Neuronal stem cell (in vitro differentiated cells): ENCODE data around the gene IL20RB.

Experiments
- DNase-seq: peaks from one replicate; pipeline ENCODE4 v3.0.0-alpha.2; 2013; ENCODE audit warnings: low spot score
- H2AFZ ChIP-seq: one replicate; pipeline ENCODE4 v1.6.1; 2013; ENCODE audit warnings: mild to moderate bottlenecking, low read length, inconsistent platforms
- H2AK5ac ChIP-seq: 2 replicates; pipeline ENCODE4 v1.6.1; 2013; ENCODE audit warnings: low read depth, mild to moderate bottlenecking, inconsistent platforms, low read length, moderate library complexity, mixed read lengths
- H2BK120ac ChIP-seq: 2 replicates; pipeline ENCODE4 v1.6.1; 2013; ENCODE audit warnings: low read depth, mild to moderate bottlenecking, inconsistent platforms, low read length, moderate library complexity, mixed read lengths
- H2BK12ac ChIP-seq: one replicate; pipeline ENCODE4 v1.6.1; 2013; ENCODE audit warnings: low read length, inconsistent platforms
- H2BK15ac ChIP-seq: 2 replicates; pipeline ENCODE4 v1.6.1; 2013; ENCODE audit warnings: mild to moderate bottlenecking, low read length, inconsistent platforms, mixed read lengths
- H2BK5ac ChIP-seq: one replicate; pipeline ENCODE4 v1.6.1; 2013; ENCODE audit warnings: inconsistent platforms, mild to moderate bottlenecking, low read length, moderate library complexity
- H3K14ac ChIP-seq: one replicate; pipeline ENCODE4 v1.6.1; 2013; ENCODE audit warnings: low read length, inconsistent platforms
- H3K18ac ChIP-seq: 2 replicates; pipeline ENCODE4 v1.6.1; 2013; ENCODE audit warnings: low read length, inconsistent platforms
- H3K23ac ChIP-seq: 2 replicates; pipeline ENCODE4 v1.6.1; 2013; ENCODE audit warnings: low read depth, mild to moderate bottlenecking, mixed read lengths, low read length, inconsistent platforms; ENCODE audit not compliant: poor library complexity
- H3K27ac ChIP-seq: replicated peaks from 3 replicates; pipeline ENCODE4 v1.5.1; 2013; ENCODE audit warnings: low read length, inconsistent platforms
- H3K27me3 ChIP-seq, 3 experiments: 2 replicates each; pipeline ENCODE4 v1.6.1; 2013; ENCODE audit warnings: low read length in 3 of 3, mild to moderate bottlenecking in 2 of 3, inconsistent platforms in 1 of 3, low read depth in 1 of 3, mixed read lengths in 1 of 3, moderate library complexity in 1 of 3; ENCODE audit not compliant: control insufficient read depth in 3 of 3, insufficient read depth in 3 of 3
- H3K36me3 ChIP-seq, 2 donors: replicated peaks in 1 of 2; 2 replicates each; pipeline ENCODE4 v1.6.1; 2013; ENCODE audit warnings: low read length in 2 of 2; ENCODE audit not compliant: control insufficient read depth in 2 of 2, insufficient read depth in 2 of 2
- H3K4ac ChIP-seq: 2 replicates; pipeline ENCODE4 v1.6.1; 2013; ENCODE audit warnings: inconsistent platforms, mild to moderate bottlenecking, low read length, moderate library complexity
- H3K4me1 ChIP-seq, 2 donors: 1 replicate in 1 of 2; 2 replicates in 1 of 2; pipeline ENCODE4 v1.6.1; 2013; ENCODE audit warnings: low read length in 2 of 2, low read depth in 1 of 2; ENCODE audit not compliant: control insufficient read depth in 2 of 2, insufficient read depth in 1 of 2
- H3K4me2 ChIP-seq: one replicate; pipeline ENCODE4 v1.6.1; 2013; ENCODE audit warnings: mild to moderate bottlenecking, low read length, inconsistent platforms; ENCODE audit not compliant: insufficient read depth, poor library complexity, severe bottlenecking
- H3K4me3 ChIP-seq, 2 donors: 2 replicates each; pipeline ENCODE4 v1.5.1; 2013; ENCODE audit warnings: low read length in 2 of 2, mild to moderate bottlenecking in 2 of 2, inconsistent platforms in 1 of 2, moderate library complexity in 1 of 2
- H3K79me1 ChIP-seq: one replicate; pipeline ENCODE4 v1.6.1; 2013; ENCODE audit warnings: low read depth, mild to moderate bottlenecking, inconsistent platforms, low read length, moderate library complexity
- H3K9ac ChIP-seq: one replicate; pipeline ENCODE4 v1.6.1; 2013; ENCODE audit warnings: mild to moderate bottlenecking, low read depth, low read length, inconsistent platforms; ENCODE audit not compliant: poor library complexity
- H3K9me3 ChIP-seq, 2 donors: replicated peaks in 1 of 2; 2 replicates each; pipeline versions ENCODE3 to v1.6.1; 2013; ENCODE audit warnings: low read length in 2 of 2, mild to moderate bottlenecking in 2 of 2, inconsistent platforms in 1 of 2, low read depth in 1 of 2, mixed read lengths in 1 of 2, moderate library complexity in 1 of 2; ENCODE audit not compliant: control insufficient read depth in 2 of 2, insufficient read depth in 1 of 2
- H4K8ac ChIP-seq: one replicate; pipeline ENCODE4 v1.6.1; 2013; ENCODE audit warnings: low read depth, mild to moderate bottlenecking, inconsistent platforms, low read length, moderate library complexity
- H4K91ac ChIP-seq: one replicate; pipeline ENCODE4 v1.6.1; 2013; ENCODE audit warnings: low read length, low read depth, mild to moderate bottlenecking, inconsistent platforms; ENCODE audit not compliant: poor library complexity
- WGBS, 2 donors: extraction: QIAGEN DNeasy Blood & Tissue Kit; methylation state at CpG; one replicate each; pipeline ENCODE4 v1.1.7; 2013; ENCODE audit warnings: missing lambda C conversion rate in 2 of 2, mixed read lengths in 1 of 2; ENCODE audit not compliant: insufficient read length in 2 of 2, insufficient replicate concordance in 1 of 2; ENCODE audit errors: extremely low coverage in 2 of 2; 5-methylcytosine and 5-hydroxymethylcytosine counted together

IL20RB gene

DNA sequence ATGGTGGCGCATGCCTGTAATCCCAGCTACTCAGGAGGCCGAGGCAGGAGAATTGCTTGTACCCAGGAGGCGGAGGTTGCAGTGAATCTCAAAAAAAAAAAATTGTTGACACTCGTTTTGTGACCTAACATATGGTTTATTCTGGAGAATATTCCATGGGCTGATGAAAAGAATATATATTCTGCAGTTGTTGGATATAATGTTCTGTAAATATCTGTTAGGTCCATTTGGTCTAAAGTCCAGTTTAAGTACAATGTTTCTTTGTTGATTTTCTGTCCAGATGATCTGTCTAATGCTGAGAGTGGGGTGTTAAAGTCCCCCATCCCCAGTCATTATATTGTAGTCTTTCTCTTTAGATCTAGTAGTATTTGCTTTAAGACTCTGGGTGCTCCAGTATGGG is 15.6 kb downstream of the IL20RB start:
- Histone ChIP-seq H3K4me2 (no peak overlapping the region), H2BK120ac (no peak overlapping the region), H3K4me3 (no peak overlapping the region), H2BK15ac (no peak overlapping the region), H3K9me3 (peaks cover 2 to 3% of the 10 kb centered on the region in 2 donors), H2BK5ac (no peak overlapping the region), H3K18ac (no peak overlapping the region), H3K79me1 (peaks cover 2% of the 10 kb centered on the region), H3K14ac (no peak overlapping the region), H3K4ac (no peak overlapping the region), H3K27me3 (no peaks in the 10 kb centered on the region), H3K36me3 (no peaks in the 10 kb centered on the region), H2AFZ (no peak overlapping the region), H2AK5ac (no peak overlapping the region), H3K4me1 (no peaks in the 10 kb centered on the region), H4K8ac (no peak overlapping the region), H3K9ac (no peak overlapping the region), H2BK12ac (no peak overlapping the region), H3K27ac (no peak overlapping the region), H4K91ac (no peak overlapping the region), H3K23ac (no peak overlapping the region)
- no CpG with 5 or more reads among the region's 4 CpGs for WGBS, 2 donors
- DNase-seq: no peak

DNA sequence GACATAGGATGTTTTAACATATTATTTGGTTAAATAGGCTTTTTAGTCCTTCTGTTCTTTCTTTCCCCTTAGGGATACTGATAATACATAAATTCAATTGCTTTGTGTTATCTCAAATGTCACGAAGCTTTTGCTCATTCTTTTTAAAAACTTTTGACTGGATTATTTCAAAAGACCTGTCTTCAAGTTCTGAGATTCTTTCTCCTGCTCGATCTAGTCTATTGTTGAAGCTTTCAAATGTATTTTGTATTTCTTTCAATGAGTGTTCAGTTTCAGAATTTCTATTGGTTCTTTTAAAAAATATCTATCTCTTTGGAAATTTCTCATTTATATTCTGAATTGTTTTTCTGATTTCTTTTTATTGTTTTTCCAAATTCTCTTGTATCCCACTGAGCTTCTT is 16.9 kb downstream of the IL20RB start:
- H2AK5ac ChIP-seq: no peak overlapping the region
- no peak overlapping the region for H2BK5ac ChIP-seq
- H2AFZ ChIP-seq: no peak overlapping the region
- no peak overlapping the region for H3K4ac ChIP-seq
- H3K23ac ChIP-seq: no peak overlapping the region
- no peak overlapping the region for H3K18ac ChIP-seq
- no peak overlapping the region for H4K8ac ChIP-seq
- H3K79me1 ChIP-seq: peaks cover 2% of the 10 kb centered on the region
- no peaks in the 10 kb centered on the region for H3K36me3 ChIP-seq
- H3K9me3 ChIP-seq: peaks cover 2 to 3% of the 10 kb centered on the region in 2 donors
- no peak overlapping the region for H2BK15ac ChIP-seq
- no peak overlapping the region for H2BK12ac ChIP-seq
- no peak overlapping the region for H4K91ac ChIP-seq
- no peak overlapping the region for H2BK120ac ChIP-seq
- H3K27ac ChIP-seq: no peak overlapping the region
- H3K9ac ChIP-seq: no peak overlapping the region
- no peaks in the 10 kb centered on the region for H3K4me1 ChIP-seq
- DNase-seq: no peak
- no peaks in the 10 kb centered on the region for H3K27me3 ChIP-seq
- no peak overlapping the region for H3K4me2 ChIP-seq
- no peak overlapping the region for H3K14ac ChIP-seq
- WGBS, 2 donors: no CpG with 5 or more reads among the region's 2 CpGs
- H3K4me3 ChIP-seq: no peak overlapping the region

DNA sequence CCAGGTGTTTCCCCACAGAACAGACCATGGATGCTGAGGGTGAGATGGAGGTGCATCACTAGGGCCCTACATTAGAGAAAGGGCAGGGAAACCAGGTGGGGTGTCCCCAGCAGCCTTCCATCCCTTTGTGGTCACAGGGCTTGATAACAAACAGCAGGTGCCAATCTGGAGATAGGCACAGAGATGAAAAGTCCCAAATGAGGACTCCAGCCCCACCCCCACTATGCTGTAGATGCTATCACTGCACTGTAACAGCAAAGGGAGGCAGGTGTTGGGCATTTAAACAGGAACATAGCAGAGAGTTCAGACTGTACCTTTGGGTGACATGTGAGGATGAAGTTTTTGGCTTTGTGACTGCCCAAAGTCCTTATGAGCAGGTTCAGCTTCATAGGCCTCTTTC is 21.4 kb downstream of the IL20RB start:
- Histone ChIP-seq H4K8ac (no peak overlapping the region), H3K9ac (no peak overlapping the region), H2BK12ac (no peak overlapping the region), H3K23ac (no peak overlapping the region), H3K18ac (no peak overlapping the region), H3K4me1 (no peaks in the 10 kb centered on the region), H3K4ac (no peak overlapping the region), H3K36me3 (no peaks in the 10 kb centered on the region), H3K27me3 (no peaks in the 10 kb centered on the region), H3K4me2 (no peak overlapping the region), H2BK120ac (no peak overlapping the region), H3K4me3 (no peak overlapping the region), H3K9me3 (peaks cover 0 to 2% of the 10 kb centered on the region in 2 donors), H4K91ac (no peak overlapping the region), H2AK5ac (no peak overlapping the region), H3K14ac (no peak overlapping the region), H3K79me1 (peaks cover 2% of the 10 kb centered on the region), H3K27ac (no peak overlapping the region), H2AFZ (no peak overlapping the region), H2BK15ac (no peak overlapping the region), H2BK5ac (no peak overlapping the region)
- no peak for DNase-seq

DNA sequence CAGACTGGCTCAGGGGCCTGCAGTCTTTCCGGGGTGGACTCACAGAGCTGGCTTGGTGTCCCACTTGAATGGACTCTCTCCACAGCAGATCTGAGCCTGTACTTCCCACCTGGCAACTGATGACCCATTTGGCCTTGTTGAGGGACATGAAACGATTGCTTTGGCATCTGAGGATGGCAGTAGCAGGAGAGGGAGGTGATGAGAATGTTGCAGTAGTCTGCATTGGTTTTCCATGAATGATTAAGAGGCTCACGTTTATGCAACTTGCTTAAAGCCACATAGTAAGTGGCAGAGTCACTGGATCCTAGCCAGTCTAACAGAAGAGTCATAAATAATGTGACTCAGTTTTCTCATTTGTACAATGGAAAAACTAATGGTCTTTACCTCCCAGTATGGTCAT is 21.9 kb downstream of the IL20RB start:
- no peak for DNase-seq
- no peak overlapping the region for H3K14ac ChIP-seq
- no peaks in the 10 kb centered on the region for H3K36me3 ChIP-seq
- H4K8ac ChIP-seq: no peak overlapping the region
- no peak overlapping the region for H2AFZ ChIP-seq
- no CpG with 5 or more reads among the region's 3 CpGs for WGBS, 2 donors
- H4K91ac ChIP-seq: no peak overlapping the region
- no peak overlapping the region for H3K4ac ChIP-seq
- no peak overlapping the region for H3K18ac ChIP-seq
- H3K4me2 ChIP-seq: no peak overlapping the region
- H3K4me3 ChIP-seq: no peak overlapping the region
- H2BK15ac ChIP-seq: no peak overlapping the region
- H3K9ac ChIP-seq: no peak overlapping the region
- H3K4me1 ChIP-seq: no peaks in the 10 kb centered on the region
- peaks cover 0 to 2% of the 10 kb centered on the region in 2 donors for H3K9me3 ChIP-seq
- peaks cover 2% of the 10 kb centered on the region for H3K79me1 ChIP-seq
- H2BK5ac ChIP-seq: no peak overlapping the region
- no peak overlapping the region for H2BK120ac ChIP-seq
- no peak overlapping the region for H3K23ac ChIP-seq
- H3K27ac ChIP-seq: no peak overlapping the region
- no peak overlapping the region for H2AK5ac ChIP-seq
- H2BK12ac ChIP-seq: no peak overlapping the region
- no peaks in the 10 kb centered on the region for H3K27me3 ChIP-seq
